Liver (tissue), 3 donors: ENCODE results near the gene C19orf12.

Experiments used
- CTCF ChIP-seq: fragments of 150-350 bp; IDR thresholded peaks from 2 replicates; pipeline ENCODE4 v1.5.1; 2017; ENCODE audit warnings: improper control_type of control experiment, low read depth, low read length; ENCODE audit not compliant: missing input control
- FOXA1 ChIP-seq: IDR thresholded peaks from 2 replicates; pipeline ENCODE4 v1.6.1; 2016; ENCODE audit warnings: antibody characterized with exemption
- GABPA ChIP-seq, 2 donors: IDR thresholded peaks in 1 of 2; conservative IDR thresholded peaks in 1 of 2; 2 replicates each; pipeline ENCODE4 v1.6.1; 2016; ENCODE audit warnings: antibody characterized with exemption in 2 of 2, mild to moderate bottlenecking in 1 of 2, moderate library complexity in 1 of 2
- JUND ChIP-seq, 2 donors: IDR thresholded peaks; 2 replicates each; pipeline ENCODE4 v1.6.1; 2016; ENCODE audit warnings: antibody characterized with exemption in 2 of 2
- SP1 ChIP-seq: IDR thresholded peaks from 2 replicates; pipeline ENCODE4 v1.6.1; 2018; ENCODE audit warnings: antibody characterized with exemption, mild to moderate bottlenecking
- TAF1 ChIP-seq: conservative IDR thresholded peaks from 2 replicates; pipeline ENCODE4 v1.6.1; 2016; ENCODE audit warnings: antibody characterized with exemption, mild to moderate bottlenecking
- YY1 ChIP-seq: IDR thresholded peaks from 2 replicates; pipeline ENCODE4 v1.6.1; 2016; ENCODE audit warnings: antibody characterized with exemption, mild to moderate bottlenecking
- donor health status: healthy.
- donor health status: healthy.

- TF ChIP-seq CTCF (no peak), TAF1 (no peak), SP1 (no peak), YY1 (no peak), GABPA (IDR thresholded peaks at IDR 0.05 in 1 of 2, conservative IDR thresholded peaks at IDR 0.05 in 1 of 2) (no peak), FOXA1 (no peak), JUND (IDR thresholded peaks at IDR 0.05) (no peak)
Observed at GRCh38 chr19:29759359-29759758, 44.3 kb upstream of the C19orf12 start.
